C4-2B (cell line): ENCODE measurements around the gene TGFA.

ENCODE experiments used
- CTCF ChIP-seq: fragments of 450-650 bp; conservative IDR thresholded peaks from 2 replicates; pipeline ENCODE4 v1.5.1; 2017; ENCODE audit warnings: mild to moderate bottlenecking
- ZFX ChIP-seq: fragments of 450-650 bp; IDR thresholded peaks from 2 replicates; pipeline ENCODE4 v1.6.1; 2017

GRCh38 chr2:70494293-70494886 is 59.2 kb downstream of the TGFA start:
- TF ChIP-seq ZFX (no peak), CTCF (no peak)
